Calu3 (cell line): Measurements from ENCODE around the gene MGAT3. TPM values are rescaled to one million over a fixed set of nuclear protein-coding genes. Genes with fewer than 3 reads are reported as not detected.
A peak's percentile ranks its signal among the peaks of the same experiment; 100 is the strongest.

Source experiments
- BruUV-seq: library from RNA; stranded (reverse); fragments of 400-500 nt; replicated peaks from 2 replicates; lab custom pipeline; 2021; lab: Mats Ljungman, UMichigan
- CTCF ChIA-PET: fragments of 300-600 bp; sonication (Branson Sonifier 250); formaldehyde crosslinking; loops from one replicate; lab custom pipeline; 2022; ENCODE audit warnings: antibody characterized with exemption; lab: Charles Lee
- DNase-seq: peaks from one replicate; pipeline ENCODE4 v3.0.0; 2022
- H3K27ac Mint-ChIP-seq: one replicate; pipeline ENCODE4 v1.8.0; 2022; ENCODE audit warnings: mixed read lengths; ENCODE audit not compliant: unreplicated experiment
- H3K27me3 Mint-ChIP-seq: one replicate; pipeline ENCODE4 v1.8.0; 2022; ENCODE audit warnings: mixed read lengths; ENCODE audit not compliant: unreplicated experiment
- H3K36me3 Mint-ChIP-seq: one replicate; pipeline ENCODE4 v1.8.0; 2022; ENCODE audit warnings: mild to moderate bottlenecking, moderate library complexity, mixed read lengths; ENCODE audit not compliant: insufficient read depth, unreplicated experiment
- H3K4me1 Mint-ChIP-seq: one replicate; pipeline ENCODE4 v1.8.0; 2022; ENCODE audit warnings: mild to moderate bottlenecking, low read depth, mixed read lengths; ENCODE audit not compliant: unreplicated experiment
- H3K4me3 Mint-ChIP-seq: one replicate; pipeline ENCODE4 v1.8.0; 2022; ENCODE audit warnings: mild to moderate bottlenecking, low read depth, moderate library complexity, mixed read lengths; ENCODE audit not compliant: unreplicated experiment
- H3K9me3 Mint-ChIP-seq: one replicate; pipeline ENCODE4 v1.8.0; 2022; ENCODE audit warnings: low read depth, mixed read lengths; ENCODE audit not compliant: unreplicated experiment
- intact Hi-C: fragments of 100-400 bp; cut with micrococcal nuclease; formaldehyde crosslinking; loops from one replicate; pipeline ENCODE4 v1.10.0; 2022; ENCODE audit not compliant: unreplicated experiment
- total RNA-seq: library from RNA; stranded (reverse); gene quantifications from 2 replicates; pipeline ENCODE4 v1.2.3, GENCODE V29; 2022
- TF ChIP-seq, protein P1 (sequence below): fragments of 200-600 bp; IDR thresholded peaks from one replicate; pipeline ENCODE4 v1.8.0; 2022; ENCODE audit warnings: antibody characterized with exemption; ENCODE audit not compliant: unreplicated experiment

Gene MGAT3
- total RNA-seq, 1 experiment from 2014 or later, result 33.0 TPM

- H3K9me3 Mint-ChIP-seq, result no peaks in the 10 kb centered on the region
- H3K27ac Mint-ChIP-seq, result no peak overlapping the region
- peaks cover 18% of the 10 kb centered on the region for H3K4me1 Mint-ChIP-seq
- DNase-seq, result peak; percentile 74
- intact Hi-C loops, result no loop called here
- H3K4me3 Mint-ChIP-seq, result no peak overlapping the region
- H3K27me3 Mint-ChIP-seq, result no peaks in the 10 kb centered on the region
- H3K36me3 Mint-ChIP-seq, result peaks cover 9% of the 10 kb centered on the region
- TSS peak; percentile 11 for BruUV-seq
- CTCF ChIA-PET, result interaction anchor here (0.5 to 1.5 kb wide), 3 partner anchors 12 to 112 kb away, joined by 3 to 6 read pairs (median 3); partner anchors contain the start of gene MIEF1
- TF ChIP-seq, protein P1, sequence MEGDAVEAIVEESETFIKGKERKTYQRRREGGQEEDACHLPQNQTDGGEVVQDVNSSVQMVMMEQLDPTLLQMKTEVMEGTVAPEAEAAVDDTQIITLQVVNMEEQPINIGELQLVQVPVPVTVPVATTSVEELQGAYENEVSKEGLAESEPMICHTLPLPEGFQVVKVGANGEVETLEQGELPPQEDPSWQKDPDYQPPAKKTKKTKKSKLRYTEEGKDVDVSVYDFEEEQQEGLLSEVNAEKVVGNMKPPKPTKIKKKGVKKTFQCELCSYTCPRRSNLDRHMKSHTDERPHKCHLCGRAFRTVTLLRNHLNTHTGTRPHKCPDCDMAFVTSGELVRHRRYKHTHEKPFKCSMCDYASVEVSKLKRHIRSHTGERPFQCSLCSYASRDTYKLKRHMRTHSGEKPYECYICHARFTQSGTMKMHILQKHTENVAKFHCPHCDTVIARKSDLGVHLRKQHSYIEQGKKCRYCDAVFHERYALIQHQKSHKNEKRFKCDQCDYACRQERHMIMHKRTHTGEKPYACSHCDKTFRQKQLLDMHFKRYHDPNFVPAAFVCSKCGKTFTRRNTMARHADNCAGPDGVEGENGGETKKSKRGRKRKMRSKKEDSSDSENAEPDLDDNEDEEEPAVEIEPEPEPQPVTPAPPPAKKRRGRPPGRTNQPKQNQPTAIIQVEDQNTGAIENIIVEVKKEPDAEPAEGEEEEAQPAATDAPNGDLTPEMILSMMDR, result no peak
Observed at GRCh38 chr22:39490135-39490798, 33.5 kb downstream of the MGAT3 start.

GRCh38 chr22:39490966-39491680 lies 34.3 kb downstream of the MGAT3 start:
- BruUV-seq, result no TSS peak
- TF ChIP-seq, protein P1, result no peak
- DNase-seq, result no peak
- CTCF ChIA-PET, result interaction anchor here (1.2 to 1.5 kb wide), 2 partner anchors 11 to 19 kb away, joined by 3 to 6 read pairs; partner anchors contain the start of gene MIEF1
- peaks cover 19% of the 10 kb centered on the region for H3K4me1 Mint-ChIP-seq
- H3K4me3 Mint-ChIP-seq, result no peak overlapping the region
- intact Hi-C loops, result no loop called here
- no peaks in the 10 kb centered on the region for H3K27me3 Mint-ChIP-seq
- H3K9me3 Mint-ChIP-seq, result no peaks in the 10 kb centered on the region
- peak overlapping the region; percentile 8 for H3K27ac Mint-ChIP-seq
- peaks cover 9% of the 10 kb centered on the region for H3K36me3 Mint-ChIP-seq

GRCh38 chr22:39491696-39492095 lies 34.9 kb downstream of the MGAT3 start:
- Mint-ChIP-seq H3K27me3 (no peaks in the 10 kb centered on the region), H3K4me3 (no peak overlapping the region), H3K36me3 (peaks cover 9% of the 10 kb centered on the region), H3K27ac (peak overlapping the region; percentile 8), H3K9me3 (no peaks in the 10 kb centered on the region), H3K4me1 (peaks cover 19% of the 10 kb centered on the region)
- TF ChIP-seq, protein P1, result no peak
- intact Hi-C loops, result no loop called here
- BruUV-seq, result no TSS peak
- CTCF ChIA-PET, result interaction anchor here (1.1 to 1.6 kb wide), 2 partner anchors 10 to 18 kb away, joined by 3 read pairs; partner anchors contain the start of gene MIEF1
- DNase-seq, result no peak

- Mint-ChIP-seq H3K27me3 (no peaks in the 10 kb centered on the region), H3K36me3 (peaks cover 9% of the 10 kb centered on the region), H3K9me3 (no peaks in the 10 kb centered on the region), H3K27ac (no peak overlapping the region), H3K4me1 (peaks cover 19% of the 10 kb centered on the region), H3K4me3 (no peak overlapping the region)
- intact Hi-C loops, result no loop called here
- no TSS peak for BruUV-seq
- TF ChIP-seq, protein P1, result no peak
- DNase-seq, result no peak
- CTCF ChIA-PET, result interaction anchor here (1.1 to 1.6 kb wide), 2 partner anchors 10 to 19 kb away, joined by 3 read pairs; partner anchors contain the start of gene MIEF1
Observed at GRCh38 chr22:39492186-39492585, 35.4 kb downstream of the MGAT3 start.
